UCSD-AML1 (cell line): Measurements from ENCODE around the gene ZYX.
A peak's percentile ranks its signal among the peaks of the same experiment; 100 is the strongest.
"Not testable (repeated sequence)": the region's sequence is repeated elsewhere in the genome, so short reads cannot be mapped to it uniquely, and the experiment has no call there.

Experiments used
- DNase-seq: peaks from one replicate; lab custom pipeline; 2025; ENCODE audit not compliant: unreplicated experiment; lab: John Stamatoyannopoulos, UW

ZYX gene

GRCh38 chr7:143384661-143385631 lies 3.8 kb downstream of the ZYX start:
- peak; percentile 30 for DNase-seq

DNA sequence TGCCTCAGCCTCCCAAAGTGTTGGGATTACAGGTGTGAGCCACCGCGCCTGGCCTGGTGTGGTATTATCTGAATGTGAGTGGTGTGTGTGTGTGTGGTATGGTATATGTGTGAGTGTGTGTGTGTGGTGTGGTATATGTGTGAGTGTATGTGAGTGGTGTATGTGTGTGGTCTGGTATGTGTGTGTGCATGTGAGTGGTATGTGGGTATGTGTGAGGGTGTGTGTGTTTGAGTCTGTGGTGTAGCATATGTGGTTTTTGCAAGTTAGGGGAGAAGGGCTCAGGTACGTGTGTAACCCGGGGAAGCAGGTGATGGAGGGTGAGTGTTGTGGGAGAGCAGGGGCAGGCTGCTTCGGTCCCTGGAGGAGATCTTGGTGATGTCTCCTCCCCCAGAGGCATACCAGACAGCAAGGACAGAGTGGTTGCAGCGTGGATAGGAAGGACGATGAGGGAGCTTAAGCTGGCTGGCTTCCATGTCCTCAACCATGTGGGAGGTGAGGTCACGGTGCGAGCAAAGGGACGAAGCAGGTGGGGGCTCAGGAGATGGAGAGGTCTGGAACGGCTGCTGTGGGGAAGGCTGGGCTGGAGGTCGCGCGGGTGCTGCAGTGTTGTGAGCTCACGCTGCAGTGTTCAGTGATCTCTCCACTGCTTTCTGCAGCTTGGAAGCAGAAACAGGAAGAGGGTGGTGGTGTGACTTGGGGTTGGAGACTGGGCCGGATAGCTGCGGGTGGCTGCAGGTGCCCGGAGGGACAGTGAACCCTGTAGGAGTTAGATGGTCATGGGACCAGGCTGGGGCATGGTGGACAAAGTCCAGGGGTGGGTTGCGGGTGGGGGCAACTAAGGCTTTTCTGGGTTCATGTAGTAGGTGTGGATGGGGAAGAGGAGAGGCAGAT lies 5.0 kb downstream of the ZYX start:
- DNase-seq, result peak; percentile 46

DNA sequence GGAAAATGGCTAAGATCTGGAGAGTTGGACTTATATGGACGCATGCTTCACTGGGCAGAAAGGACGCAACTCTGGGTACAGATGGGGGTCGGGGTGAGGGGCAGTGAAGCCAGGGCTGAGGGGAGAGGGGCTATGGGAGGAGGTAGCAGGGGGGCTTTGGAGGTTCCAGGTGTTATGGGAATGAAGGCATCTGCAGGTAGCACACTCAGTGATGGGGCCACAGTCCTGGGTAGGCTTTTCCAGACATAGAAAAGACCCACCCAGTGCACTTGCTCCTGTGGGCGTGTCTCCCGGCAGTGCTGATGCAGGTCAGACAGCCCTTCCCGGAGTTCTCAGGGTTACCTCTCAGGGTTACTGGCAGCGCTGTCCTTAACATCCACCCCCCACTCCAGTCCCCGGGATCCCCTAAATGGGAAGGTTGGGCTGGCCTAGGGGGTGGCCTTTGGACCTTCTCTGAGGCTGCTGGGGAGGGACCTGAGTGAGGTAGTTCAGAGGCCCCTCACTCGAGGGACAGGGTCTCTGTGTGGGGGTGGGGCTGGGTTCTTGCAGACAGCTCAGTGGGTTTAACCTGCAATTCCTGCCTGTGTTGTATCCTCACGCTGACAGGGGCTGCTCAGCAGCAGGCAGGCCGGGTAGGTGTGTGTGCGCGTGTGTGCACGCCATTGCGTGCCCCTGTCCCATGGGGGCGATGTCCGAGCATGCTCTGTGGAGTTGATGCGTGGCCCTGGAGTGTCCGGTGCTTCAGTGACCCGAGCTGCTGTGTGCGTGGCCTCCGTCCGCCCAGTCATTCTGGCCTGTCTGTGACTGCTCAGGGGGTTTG lies 6.2 kb downstream of the ZYX start:
- no peak for DNase-seq

DNA sequence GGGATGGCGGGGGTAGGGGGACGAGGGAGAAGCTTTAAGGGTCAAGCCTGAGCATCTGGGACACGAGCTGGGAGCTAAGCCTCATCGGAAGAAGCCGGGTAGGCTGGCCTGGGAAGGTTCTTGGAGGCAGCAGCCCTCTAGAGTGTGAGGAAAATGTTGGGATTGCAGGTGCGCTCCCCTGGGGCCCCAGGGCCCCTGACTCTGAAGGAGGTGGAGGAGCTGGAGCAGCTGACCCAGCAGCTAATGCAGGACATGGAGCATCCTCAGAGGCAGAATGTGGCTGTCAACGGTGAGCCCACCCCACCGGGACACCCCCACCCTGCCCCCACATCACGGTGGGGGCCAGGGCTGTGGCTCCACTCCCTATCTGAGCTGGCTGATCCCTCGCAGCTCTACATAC lies 6.9 kb downstream of the ZYX start:
- DNase-seq, result no peak

DNA sequence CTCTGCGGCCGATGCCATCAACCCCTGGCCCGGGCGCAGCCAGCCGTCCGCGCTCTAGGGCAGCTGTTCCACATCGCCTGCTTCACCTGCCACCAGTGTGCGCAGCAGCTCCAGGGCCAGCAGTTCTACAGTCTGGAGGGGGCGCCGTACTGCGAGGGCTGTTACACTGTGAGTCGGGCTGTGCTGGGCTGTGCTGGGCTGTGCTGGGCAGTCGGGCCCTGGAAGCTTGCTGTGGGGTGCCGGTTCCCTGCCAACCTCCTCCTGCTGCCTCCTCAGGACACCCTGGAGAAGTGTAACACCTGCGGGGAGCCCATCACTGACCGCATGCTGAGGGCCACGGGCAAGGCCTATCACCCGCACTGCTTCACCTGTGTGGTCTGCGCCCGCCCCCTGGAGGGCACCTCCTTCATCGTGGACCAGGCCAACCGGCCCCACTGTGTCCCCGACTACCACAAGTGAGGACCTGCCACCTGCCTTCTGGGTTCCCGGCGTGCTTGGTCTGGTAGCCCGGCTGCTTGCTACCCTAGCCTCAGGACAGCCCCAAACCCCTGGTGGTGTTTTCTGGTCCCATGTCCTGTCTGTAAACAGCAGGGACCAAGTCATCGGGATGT lies 7.5 kb downstream of the ZYX start:
- DNase-seq, result no peak

GRCh38 chr7:143389316-143390103 lies 8.4 kb downstream of the ZYX start:
- no peak for DNase-seq

- DNase-seq, result no peak
These were observed 9.1 kb downstream of the ZYX start for GRCh38 chr7:143390104-143390772.

- DNase-seq, result no peak
These were observed 9.7 kb downstream of the ZYX start for GRCh38 chr7:143390773-143391317.

GRCh38 chr7:143391462-143392404 lies 10.6 kb downstream of the ZYX start:
- peak; percentile 46 for DNase-seq

DNA sequence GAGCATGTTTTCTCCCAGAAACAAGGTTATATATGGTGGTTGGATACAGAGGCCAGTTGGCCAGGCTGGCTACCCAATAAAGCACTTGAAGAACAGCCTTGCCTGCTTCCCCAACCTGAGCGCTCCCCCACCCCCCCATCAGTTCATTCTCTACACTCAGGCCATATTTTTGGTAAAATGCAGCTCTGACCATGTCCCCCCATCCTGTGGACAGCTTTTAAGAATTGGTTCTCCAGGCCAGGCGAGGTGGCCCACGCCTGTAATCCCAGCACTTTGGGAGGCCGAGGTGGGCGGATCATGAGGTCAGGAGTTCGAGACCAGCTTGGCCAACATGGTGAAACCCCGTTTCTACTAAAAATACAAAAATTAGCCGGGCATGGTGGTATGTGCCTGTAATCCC lies 11.3 kb downstream of the ZYX start:
- DNase-seq, result not testable (repeated sequence)

DNA sequence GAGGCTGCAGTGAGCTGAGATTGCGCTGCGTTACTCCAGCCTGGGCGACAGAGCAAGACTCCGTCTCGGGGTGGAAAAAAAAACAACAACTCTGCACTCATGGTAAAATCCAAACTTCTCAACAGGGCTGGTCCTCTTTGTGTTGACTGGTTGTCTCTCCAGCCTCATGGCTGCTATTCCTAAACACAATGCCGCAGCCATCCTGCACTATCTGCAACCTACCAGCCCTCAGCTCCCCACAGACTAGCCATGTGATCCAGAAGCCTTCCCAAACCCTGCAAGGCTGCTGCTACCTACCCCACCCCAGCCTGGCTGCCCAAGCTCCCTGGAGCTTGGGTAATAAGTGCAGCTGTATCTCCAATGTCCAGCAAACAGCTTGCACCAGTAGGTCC lies 11.7 kb downstream of the ZYX start:
- DNase-seq, result no peak

DNA sequence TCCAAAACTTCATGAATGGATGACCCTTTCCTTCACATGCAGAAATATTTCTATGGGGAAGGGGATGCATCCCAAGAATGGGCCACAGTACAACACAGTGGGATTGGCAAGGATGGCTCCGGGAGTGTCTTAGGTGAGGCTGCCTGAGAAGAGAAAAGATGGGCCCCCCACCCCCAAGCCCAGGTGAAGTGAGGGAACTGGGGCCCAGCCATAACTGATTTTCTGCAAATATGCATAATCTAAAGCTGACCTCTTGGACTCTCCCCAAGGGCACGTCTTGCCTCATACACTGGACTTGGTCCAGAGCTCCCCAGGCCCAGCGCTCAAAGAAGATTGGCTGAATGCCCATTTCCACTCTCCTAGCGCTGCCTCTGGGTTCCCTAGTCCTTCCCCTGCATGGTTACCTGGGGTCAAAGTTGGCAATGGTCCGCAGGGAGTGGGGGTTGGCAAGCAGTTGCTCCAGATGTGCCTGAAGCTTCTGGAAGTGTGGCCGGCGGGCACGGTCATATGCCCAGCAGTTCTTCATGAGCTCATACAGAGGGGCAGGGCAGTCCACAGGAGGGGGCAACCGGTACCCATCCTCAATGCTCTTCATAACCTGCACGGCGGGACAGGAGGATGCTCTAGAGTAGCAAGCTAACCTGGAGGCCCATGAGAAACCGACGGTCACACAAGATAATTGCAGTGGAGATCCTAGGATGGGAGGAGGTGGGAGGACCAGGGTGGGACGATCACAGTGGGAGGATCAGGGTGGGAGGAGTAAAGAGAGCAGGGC lies 12.3 kb downstream of the ZYX start:
- no peak for DNase-seq

- no peak for DNase-seq
These were observed 12.9 kb downstream of the ZYX start for GRCh38 chr7:143394068-143394467.

DNA sequence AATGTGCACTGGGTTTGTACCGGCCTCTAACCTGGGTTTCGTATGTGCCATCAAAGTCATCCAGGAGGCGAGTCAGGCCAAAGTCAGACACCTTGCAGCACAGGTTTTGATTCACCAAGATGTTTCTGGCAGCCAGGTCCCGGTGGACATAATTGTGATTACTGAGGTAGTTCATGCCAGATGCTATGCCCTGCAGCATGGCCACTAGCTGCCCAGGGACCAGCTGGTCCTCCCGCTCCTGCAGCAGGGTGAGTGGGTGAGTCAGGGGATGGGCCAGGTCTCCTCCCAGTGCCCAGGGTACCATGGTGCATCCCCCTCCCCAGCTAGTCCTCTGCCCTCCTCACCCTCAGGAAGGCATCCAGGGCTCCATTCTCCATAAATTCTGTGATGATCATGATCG lies 13.6 kb downstream of the ZYX start:
- no peak for DNase-seq

GRCh38 chr7:143395187-143396149 lies 14.3 kb downstream of the ZYX start:
- DNase-seq, result peak; percentile 77

DNA sequence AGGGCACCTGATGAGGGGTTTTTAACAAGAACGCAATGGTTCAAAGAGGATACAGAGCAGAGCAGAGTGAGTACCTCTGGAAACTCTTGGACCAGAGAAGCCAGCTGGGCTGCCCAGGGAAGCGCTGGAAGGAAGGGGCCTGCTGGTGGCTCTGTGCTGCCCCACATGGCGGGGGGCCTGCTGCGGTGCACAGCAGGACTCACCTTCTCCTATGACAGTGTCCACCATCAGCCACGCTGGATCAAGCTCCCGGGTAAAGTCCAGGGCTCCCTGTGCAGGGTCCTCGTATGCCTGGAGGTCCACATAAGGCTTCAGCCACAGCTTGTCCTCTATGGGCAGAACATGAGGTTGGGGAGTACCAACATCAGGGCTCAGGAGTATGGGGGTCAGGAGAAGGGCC lies 15.0 kb downstream of the ZYX start:
- DNase-seq, result no peak
